Measurements from ENCODE around the gene STARD8. TPM values are rescaled to one million over a fixed set of nuclear protein-coding genes. Genes with fewer than 3 reads are reported as not detected.
"Not testable (repeated sequence)": the region's sequence is repeated elsewhere in the genome, so short reads cannot be mapped to it uniquely, and the experiment has no call there.

STARD8 gene
- 1.1 and 2.9 TPM in 2 replicates for total RNA-seq (ENCODE audit: low replicate concordance)

- peak within 1 kb of the TSS; percentile 37 for H3K4me3 ChIP-seq (ENCODE audit: low read depth, low read length)
- DNase-seq (ENCODE audit: low read depth), result peak; percentile 42
- peak; percentile 21 for TF ChIP-seq CTCF (IDR thresholded peaks at IDR 0.05; ENCODE audit: insufficient read depth, low read length)
Observed at GRCh38 chrX:68647156-68647957, at the start of gene STARD8. Gene STARD8, plus strand, starts transcription at chrX:68647666. Its CDS starts 217 bp downstream, at chrX:68647883.

- no peak for TF ChIP-seq CTCF (IDR thresholded peaks at IDR 0.05; ENCODE audit: insufficient read depth, low read length)
- H3K4me3 ChIP-seq (ENCODE audit: low read depth, low read length), result no peak overlapping the region
- no peak for DNase-seq (ENCODE audit: low read depth)
Observed at GRCh38 chrX:68598841-68599240, 48.6 kb upstream of the STARD8 start.

- TF ChIP-seq CTCF (IDR thresholded peaks at IDR 0.05; ENCODE audit: insufficient read depth, low read length), result peak; percentile 85
- peak; percentile 21 for DNase-seq (ENCODE audit: low read depth)
- H3K4me3 ChIP-seq (ENCODE audit: low read depth, low read length), result no peak overlapping the region
Observed at GRCh38 chrX:68599256-68600152, 48.0 kb upstream of the STARD8 start.

- DNase-seq (ENCODE audit: low read depth); H3K4me3 ChIP-seq (ENCODE audit: low read depth, low read length): not testable (repeated sequence)
Observed at GRCh38 chrX:68604216-68604615, 43.2 kb upstream of the STARD8 start.

GRCh38 chrX:68614733-68615132, 32.7 kb upstream of the STARD8 start:
- not testable (repeated sequence) for H3K4me3 ChIP-seq (ENCODE audit: low read depth, low read length); DNase-seq (ENCODE audit: low read depth)

GRCh38 chrX:68627986-68628385, 19.5 kb upstream of the STARD8 start:
- H3K4me3 ChIP-seq (ENCODE audit: low read depth, low read length), result no peak overlapping the region
- no peak for DNase-seq (ENCODE audit: low read depth)
- no peak for TF ChIP-seq CTCF (IDR thresholded peaks at IDR 0.05; ENCODE audit: insufficient read depth, low read length)

- H3K4me3 ChIP-seq (ENCODE audit: low read depth, low read length), result not testable (repeated sequence)
Observed at GRCh38 chrX:68629936-68630335, 17.5 kb upstream of the STARD8 start.

GRCh38 chrX:68631336-68631735, 16.1 kb upstream of the STARD8 start:
- DNase-seq (ENCODE audit: low read depth), result peak; percentile 47
- TF ChIP-seq CTCF (IDR thresholded peaks at IDR 0.05; ENCODE audit: insufficient read depth, low read length), result no peak

More at GRCh38 chrX:68629936-68630335, 17.5 kb upstream of the STARD8 start:
- DNase-seq (ENCODE audit: low read depth), result not testable (repeated sequence)

More at GRCh38 chrX:68631336-68631735, 16.1 kb upstream of the STARD8 start:
- H3K4me3 ChIP-seq (ENCODE audit: low read depth, low read length), result no peak overlapping the region

All from fibroblast of the aortic adventitia (primary cell).